Measurements from ENCODE around the gene FOXP1. TPM values are rescaled to one million over a fixed set of nuclear protein-coding genes. Genes with fewer than 3 reads are reported as not detected.

Gene FOXP1
- total RNA-seq, 2 experiments from 2014 or later: 493 to 508 TPM

GRCh38 chr3:71451812-71452211 is 131.7 kb downstream of the FOXP1 start:
- no peaks in the 10 kb centered on the region for H3K9me3 ChIP-seq (ENCODE audit: control insufficient read depth in 1 of 2, insufficient read depth in 1 of 2, low read length in 2 of 2)
- Mint-ChIP-seq H3K4me3 (peak overlapping the region; percentile 23), H3K9me3 (no peaks in the 10 kb centered on the region), H3K36me3 (ENCODE audit: low read depth) (peaks cover 7% of the 10 kb centered on the region), H3K4me1 (ENCODE audit: low read depth) (peaks cover 100% of the 10 kb centered on the region), H3K27ac (peak overlapping the region; percentile 94), H3K27me3 (no peaks in the 10 kb centered on the region)
- CTCF ChIA-PET: interaction anchor here (0.8 to 1.6 kb wide), 2 partner anchors 9 to 44 kb away, joined by 3 to 5 read pairs; no protein-coding TSS in a partner anchor
- intact Hi-C loops (cut with DNase I, micrococcal nuclease): loop anchor here (5.0 kb wide), 2 partner anchors 35 to 45 kb away; no protein-coding TSS in a partner anchor
- H3K27me3 ChIP-seq (ENCODE audit: control insufficient read depth in 1 of 2, insufficient read depth in 2 of 2, low read length in 2 of 2): no peaks in the 10 kb centered on the region
- POLR2A ChIA-PET: interaction anchor here (1.0 to 5.1 kb wide), 9 partner anchors 9 to 131 kb away, joined by 3 to 100 read pairs (median 6); partner anchors contain the start of gene FOXP1
- no peak overlapping the region for H3K4me3 ChIP-seq (ENCODE audit: low read length)
- peak overlapping the region; percentile 72 to 78 for H3K27ac ChIP-seq (ENCODE audit: low read depth in 1 of 2, low read length in 2 of 2)
- peak; percentile 11 for ATAC-seq (ENCODE audit: poor library complexity)
- peak in 1 of 14 experiments; percentile 44 for DNase-seq
- peaks cover 79% of the 10 kb centered on the region for H3K4me1 ChIP-seq (ENCODE audit: insufficient read depth, low read length)
- peaks cover 5% of the 10 kb centered on the region for H3K36me3 ChIP-seq (ENCODE audit: insufficient read depth, low read length)
- TF ChIP-seq, protein P1, sequence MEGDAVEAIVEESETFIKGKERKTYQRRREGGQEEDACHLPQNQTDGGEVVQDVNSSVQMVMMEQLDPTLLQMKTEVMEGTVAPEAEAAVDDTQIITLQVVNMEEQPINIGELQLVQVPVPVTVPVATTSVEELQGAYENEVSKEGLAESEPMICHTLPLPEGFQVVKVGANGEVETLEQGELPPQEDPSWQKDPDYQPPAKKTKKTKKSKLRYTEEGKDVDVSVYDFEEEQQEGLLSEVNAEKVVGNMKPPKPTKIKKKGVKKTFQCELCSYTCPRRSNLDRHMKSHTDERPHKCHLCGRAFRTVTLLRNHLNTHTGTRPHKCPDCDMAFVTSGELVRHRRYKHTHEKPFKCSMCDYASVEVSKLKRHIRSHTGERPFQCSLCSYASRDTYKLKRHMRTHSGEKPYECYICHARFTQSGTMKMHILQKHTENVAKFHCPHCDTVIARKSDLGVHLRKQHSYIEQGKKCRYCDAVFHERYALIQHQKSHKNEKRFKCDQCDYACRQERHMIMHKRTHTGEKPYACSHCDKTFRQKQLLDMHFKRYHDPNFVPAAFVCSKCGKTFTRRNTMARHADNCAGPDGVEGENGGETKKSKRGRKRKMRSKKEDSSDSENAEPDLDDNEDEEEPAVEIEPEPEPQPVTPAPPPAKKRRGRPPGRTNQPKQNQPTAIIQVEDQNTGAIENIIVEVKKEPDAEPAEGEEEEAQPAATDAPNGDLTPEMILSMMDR (IDR thresholded peaks at IDR 0.05): no peak

GRCh38 chr3:71451060-71451459 is 132.5 kb downstream of the FOXP1 start:
- ChIA-PET POLR2A (interaction anchor here (1.0 to 3.1 kb wide), 8 partner anchors 10 to 132 kb away, joined by 3 to 12 read pairs (median 3); partner anchors contain the start of gene FOXP1), CTCF (interaction anchor here (0.8 to 1.6 kb wide), 2 partner anchors 10 to 45 kb away, joined by 3 to 5 read pairs; no protein-coding TSS in a partner anchor)
- Mint-ChIP-seq H3K27ac (peak overlapping the region; percentile 94), H3K27me3 (no peaks in the 10 kb centered on the region), H3K9me3 (no peaks in the 10 kb centered on the region), H3K4me3 (peak overlapping the region; percentile 65), H3K4me1 (ENCODE audit: low read depth) (peaks cover 100% of the 10 kb centered on the region), H3K36me3 (ENCODE audit: low read depth) (peaks cover 4% of the 10 kb centered on the region)
- TF ChIP-seq, protein P1 (IDR thresholded peaks at IDR 0.05): no peak
- Histone ChIP-seq H3K27me3 (ENCODE audit: control insufficient read depth in 1 of 2, insufficient read depth in 2 of 2, low read length in 2 of 2) (no peaks in the 10 kb centered on the region), H3K4me1 (ENCODE audit: insufficient read depth, low read length) (peaks cover 82% of the 10 kb centered on the region), H3K4me3 (ENCODE audit: low read length) (no peak overlapping the region), H3K9me3 (ENCODE audit: control insufficient read depth in 1 of 2, insufficient read depth in 1 of 2, low read length in 2 of 2) (no peaks in the 10 kb centered on the region), H3K27ac (ENCODE audit: low read depth in 1 of 2, low read length in 2 of 2) (peak overlapping the region; percentile 47 to 78), H3K36me3 (ENCODE audit: insufficient read depth, low read length) (peaks cover 5% of the 10 kb centered on the region)
- DNase-seq: peak in 2 of 14 experiments; percentile 42 to 49
- intact Hi-C loops (cut with DNase I, micrococcal nuclease): loop anchor here (5.0 kb wide), 2 partner anchors 34 to 46 kb away; no protein-coding TSS in a partner anchor
- peak; percentile 28 for ATAC-seq (ENCODE audit: poor library complexity)

DNA sequence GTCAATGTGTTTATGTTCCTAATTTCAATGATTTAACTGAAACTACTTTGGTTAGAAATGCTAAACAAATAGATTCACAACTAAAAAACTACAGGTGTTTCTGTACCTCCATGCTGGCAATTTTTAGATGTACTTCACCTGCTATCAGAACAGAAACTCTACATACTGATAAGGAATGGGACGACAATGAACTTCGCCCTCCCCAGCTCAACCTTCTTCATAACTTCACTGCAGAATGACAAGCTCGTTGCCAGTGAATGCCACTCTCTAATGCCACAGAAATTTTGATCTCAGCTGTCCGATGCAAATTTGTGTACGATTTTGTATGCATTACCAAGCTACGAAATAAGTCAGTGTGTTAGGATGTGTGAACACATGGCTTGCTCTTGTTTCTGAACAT is 133.4 kb downstream of the FOXP1 start:
- Mint-ChIP-seq H3K27ac (peak overlapping the region; percentile 94), H3K4me1 (ENCODE audit: low read depth) (peaks cover 98% of the 10 kb centered on the region), H3K36me3 (ENCODE audit: low read depth) (peaks cover 4% of the 10 kb centered on the region), H3K9me3 (no peaks in the 10 kb centered on the region), H3K27me3 (no peaks in the 10 kb centered on the region), H3K4me3 (peak overlapping the region; percentile 63)
- intact Hi-C loops (cut with DNase I, micrococcal nuclease): loop anchor here (5.0 kb wide), 2 partner anchors 33 to 47 kb away; no protein-coding TSS in a partner anchor
- Histone ChIP-seq H3K4me1 (ENCODE audit: insufficient read depth, low read length) (peaks cover 84% of the 10 kb centered on the region), H3K4me3 (ENCODE audit: low read length) (no peak overlapping the region), H3K9me3 (ENCODE audit: control insufficient read depth in 1 of 2, insufficient read depth in 1 of 2, low read length in 2 of 2) (no peaks in the 10 kb centered on the region), H3K27me3 (ENCODE audit: control insufficient read depth in 1 of 2, insufficient read depth in 2 of 2, low read length in 2 of 2) (no peaks in the 10 kb centered on the region), H3K36me3 (ENCODE audit: insufficient read depth, low read length) (peaks cover 5% of the 10 kb centered on the region), H3K27ac (ENCODE audit: low read depth in 1 of 2, low read length in 2 of 2) (peak overlapping the region in 1 of 2 donors; percentile 78)
- ATAC-seq (ENCODE audit: poor library complexity) (no peak), DNase-seq (no peak)
- TF ChIP-seq, protein P1 (IDR thresholded peaks at IDR 0.05): no peak
- ChIA-PET CTCF (interaction anchor here (0.9 to 1.1 kb wide), 2 partner anchors 9 to 18 kb away, joined by 3 to 4 read pairs; no protein-coding TSS in a partner anchor), POLR2A (interaction anchor here (0.6 to 1.3 kb wide), 3 partner anchors 9 to 47 kb away, joined by 3 read pairs; no protein-coding TSS in a partner anchor)
